Adrenal gland (tissue), 5 donors: Measurements from ENCODE around the gene BLM.

ENCODE experiments used
- POLR2A ChIP-seq, 2 donors: fragments of 450-650 bp; IDR thresholded peaks; one replicate each; pipeline ENCODE4 v1.6.1; 2017; ENCODE audit warnings: antibody characterized with exemption in 2 of 2, mild to moderate bottlenecking in 2 of 2, moderate library complexity in 1 of 2
- TF ChIP-seq, protein P1 (sequence below), 6 experiments: fragments of 450-650 bp in 4 of 6; fragments of 200-600 bp in 2 of 6; sonication (generic) in 1 of 6; IDR thresholded peaks; 1 replicate in 5 of 6; 2 replicates in 1 of 6; pipeline versions ENCODE4 v1.5.1 to v1.8.0; 2016 to 2021; ENCODE audit warnings: antibody characterized with exemption in 6 of 6, mild to moderate bottlenecking in 2 of 6, moderate library complexity in 1 of 6
- donor health status: DM: no; HTN: no; CAD: no.

DNA sequence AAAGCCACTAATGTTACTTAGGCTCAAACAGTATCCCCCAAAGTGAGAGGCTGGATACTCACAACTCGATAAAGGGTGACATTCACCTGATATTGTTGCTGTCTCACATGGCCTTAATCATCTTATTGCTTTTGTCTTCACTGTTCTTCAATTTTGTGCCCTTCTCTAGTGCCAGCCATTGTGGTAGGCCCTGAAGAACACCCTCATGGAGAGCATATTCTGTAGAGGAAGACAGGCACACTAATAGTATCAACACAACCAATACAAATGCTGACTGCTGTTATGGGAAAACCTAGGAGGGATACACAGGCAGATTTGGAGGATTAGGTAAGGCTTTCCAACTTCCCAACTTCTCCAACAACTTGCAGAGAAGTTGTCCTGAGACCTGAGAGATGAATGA lies 4.1 kb upstream of the BLM start:
- no peak for TF ChIP-seq POLR2A (IDR thresholded peaks at IDR 0.05)
- TF ChIP-seq, protein P1, sequence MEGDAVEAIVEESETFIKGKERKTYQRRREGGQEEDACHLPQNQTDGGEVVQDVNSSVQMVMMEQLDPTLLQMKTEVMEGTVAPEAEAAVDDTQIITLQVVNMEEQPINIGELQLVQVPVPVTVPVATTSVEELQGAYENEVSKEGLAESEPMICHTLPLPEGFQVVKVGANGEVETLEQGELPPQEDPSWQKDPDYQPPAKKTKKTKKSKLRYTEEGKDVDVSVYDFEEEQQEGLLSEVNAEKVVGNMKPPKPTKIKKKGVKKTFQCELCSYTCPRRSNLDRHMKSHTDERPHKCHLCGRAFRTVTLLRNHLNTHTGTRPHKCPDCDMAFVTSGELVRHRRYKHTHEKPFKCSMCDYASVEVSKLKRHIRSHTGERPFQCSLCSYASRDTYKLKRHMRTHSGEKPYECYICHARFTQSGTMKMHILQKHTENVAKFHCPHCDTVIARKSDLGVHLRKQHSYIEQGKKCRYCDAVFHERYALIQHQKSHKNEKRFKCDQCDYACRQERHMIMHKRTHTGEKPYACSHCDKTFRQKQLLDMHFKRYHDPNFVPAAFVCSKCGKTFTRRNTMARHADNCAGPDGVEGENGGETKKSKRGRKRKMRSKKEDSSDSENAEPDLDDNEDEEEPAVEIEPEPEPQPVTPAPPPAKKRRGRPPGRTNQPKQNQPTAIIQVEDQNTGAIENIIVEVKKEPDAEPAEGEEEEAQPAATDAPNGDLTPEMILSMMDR (IDR thresholded peaks at IDR 0.05) = no peak
